ENCODE measurements around the gene TC2N. TPM values are rescaled to one million over a fixed set of nuclear protein-coding genes. Genes with fewer than 3 reads are reported as not detected.

Gene TC2N
- total and polyA plus RNA-seq, 2 experiments from 2014 or later = 0.05 to 0.77 TPM

DNA sequence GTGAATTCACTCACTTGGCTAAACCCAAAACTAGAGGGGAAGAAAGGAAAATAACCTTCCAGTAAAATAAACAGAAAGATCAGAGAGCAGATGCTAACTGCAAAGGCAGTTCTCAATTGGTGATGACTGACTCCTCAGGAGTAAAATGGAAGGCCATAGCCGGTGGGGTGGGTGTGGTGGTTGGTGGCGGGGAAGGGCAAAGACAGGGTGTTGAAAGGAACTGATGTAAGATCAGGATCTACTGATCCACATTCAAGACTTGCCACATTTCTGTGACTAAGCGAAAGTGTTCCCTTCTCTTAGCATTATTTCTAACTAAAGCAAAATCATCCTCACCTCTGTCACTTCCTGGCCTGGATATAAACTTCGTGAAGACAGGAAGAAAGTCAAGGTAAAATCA lies 26.3 kb upstream of the TC2N start:
- TF ChIP-seq CTCF (IDR thresholded peaks at IDR 0.05; ENCODE audit: low read depth, low read length) = no peak
- no peaks in the 10 kb centered on the region for H3K9me3 ChIP-seq (ENCODE audit: low read depth)
- DNase-seq (ENCODE audit: low read depth in 1 of 2, low spot score in 1 of 2) = no peak
- H3K36me3 ChIP-seq = no peaks in the 10 kb centered on the region
- no peaks in the 10 kb centered on the region for H3K27me3 ChIP-seq
- no peaks in the 10 kb centered on the region for H3K4me1 ChIP-seq (ENCODE audit: low read depth)
- no peak overlapping the region for H3K4me3 ChIP-seq
- no peak overlapping the region for H3K27ac ChIP-seq

DNA sequence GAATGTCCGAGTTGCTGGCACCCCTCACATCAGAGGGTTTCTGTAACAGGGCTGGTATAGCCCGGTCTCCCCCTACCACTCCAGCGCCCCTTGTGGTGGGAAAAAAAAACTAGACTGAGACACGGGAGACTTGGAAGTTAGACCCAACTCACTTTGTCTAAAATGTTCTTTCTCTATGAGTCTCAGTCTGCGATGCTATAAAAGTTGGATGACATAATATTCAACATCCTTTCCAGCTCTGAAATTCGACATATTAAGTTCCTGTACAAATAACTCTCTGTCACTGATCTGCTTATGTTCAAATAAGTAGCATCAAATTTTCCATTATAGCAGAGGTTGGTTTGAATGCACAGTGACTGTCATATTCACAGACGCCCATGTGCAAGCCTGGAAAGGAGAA lies 25.7 kb upstream of the TC2N start:
- no peaks in the 10 kb centered on the region for H3K4me1 ChIP-seq (ENCODE audit: low read depth)
- peak; percentile 61 for TF ChIP-seq CTCF (IDR thresholded peaks at IDR 0.05; ENCODE audit: low read depth, low read length)
- H3K36me3 ChIP-seq = no peaks in the 10 kb centered on the region
- no peak overlapping the region for H3K27ac ChIP-seq
- H3K27me3 ChIP-seq = no peaks in the 10 kb centered on the region
- H3K4me3 ChIP-seq = no peak overlapping the region
- H3K9me3 ChIP-seq (ENCODE audit: low read depth) = no peaks in the 10 kb centered on the region
- peak; percentile 21 to 56 for DNase-seq (ENCODE audit: low read depth in 1 of 2, low spot score in 1 of 2)

DNA sequence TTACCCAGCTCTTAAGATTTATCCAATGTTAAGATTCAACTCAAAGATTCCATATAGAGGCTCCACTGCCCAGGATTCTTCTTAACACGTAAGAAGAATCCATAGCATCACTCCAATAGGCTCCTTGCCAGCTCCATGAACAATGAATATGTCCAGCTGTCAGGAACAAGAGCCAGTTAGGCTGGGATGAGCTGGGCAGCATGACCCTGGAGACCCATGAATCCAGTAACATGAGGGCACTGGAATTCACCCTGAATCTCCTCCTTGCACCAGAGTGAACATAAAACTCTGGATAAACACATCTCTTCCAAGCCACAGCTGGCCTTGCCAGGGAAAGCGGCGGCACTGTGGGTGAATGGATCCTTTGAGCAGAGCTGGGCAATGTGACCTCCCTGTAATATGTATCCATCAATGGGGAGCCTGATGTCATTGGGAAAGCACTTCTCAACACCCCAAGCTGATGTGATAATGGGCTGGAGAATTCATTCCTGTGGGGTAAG lies 24.4 kb upstream of the TC2N start:
- H3K9me3 ChIP-seq (ENCODE audit: low read depth) = no peaks in the 10 kb centered on the region
- no peak overlapping the region for H3K4me3 ChIP-seq
- no peaks in the 10 kb centered on the region for H3K36me3 ChIP-seq
- no peak for TF ChIP-seq CTCF (IDR thresholded peaks at IDR 0.05; ENCODE audit: low read depth, low read length)
- no peak overlapping the region for H3K27ac ChIP-seq
- peak in 1 of 2 donors; percentile 54 for DNase-seq (ENCODE audit: low read depth in 1 of 2, low spot score in 1 of 2)
- no peaks in the 10 kb centered on the region for H3K27me3 ChIP-seq
- H3K4me1 ChIP-seq (ENCODE audit: low read depth) = no peaks in the 10 kb centered on the region

DNA sequence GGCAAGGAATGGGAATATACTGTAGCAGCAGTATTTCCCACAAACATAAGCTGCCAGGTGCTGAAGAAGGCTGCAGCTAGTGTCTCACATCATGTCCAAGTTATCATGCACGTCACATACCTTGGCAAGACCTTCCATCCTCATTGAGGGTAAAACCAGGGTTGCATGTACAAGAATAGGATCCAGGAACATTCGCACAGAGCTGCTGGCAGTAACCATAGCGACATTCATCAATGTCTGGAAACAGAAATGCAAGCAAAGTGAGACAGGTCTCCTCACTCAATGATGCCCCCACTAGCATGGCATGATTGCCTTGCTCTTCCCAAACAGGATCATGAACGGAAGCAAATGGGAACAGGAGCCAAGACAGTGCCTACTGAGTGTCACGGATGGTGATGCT lies 23.8 kb upstream of the TC2N start:
- Histone ChIP-seq H3K27me3 (no peaks in the 10 kb centered on the region), H3K36me3 (no peaks in the 10 kb centered on the region), H3K27ac (no peak overlapping the region), H3K9me3 (ENCODE audit: low read depth) (no peaks in the 10 kb centered on the region), H3K4me1 (ENCODE audit: low read depth) (no peaks in the 10 kb centered on the region), H3K4me3 (no peak overlapping the region)
- DNase-seq (ENCODE audit: low read depth in 1 of 2, low spot score in 1 of 2) = no peak
- TF ChIP-seq CTCF (IDR thresholded peaks at IDR 0.05; ENCODE audit: low read depth, low read length) = no peak

GRCh38 chr14:91890291-91890749 lies 23.0 kb upstream of the TC2N start:
- no peak for TF ChIP-seq CTCF (IDR thresholded peaks at IDR 0.05; ENCODE audit: low read depth, low read length)
- Histone ChIP-seq H3K36me3 (no peaks in the 10 kb centered on the region), H3K9me3 (ENCODE audit: low read depth) (no peaks in the 10 kb centered on the region), H3K4me3 (no peak overlapping the region), H3K4me1 (ENCODE audit: low read depth) (no peaks in the 10 kb centered on the region), H3K27me3 (no peaks in the 10 kb centered on the region), H3K27ac (no peak overlapping the region)
- DNase-seq (ENCODE audit: low read depth in 1 of 2, low spot score in 1 of 2) = peak in 1 of 2 donors; percentile 50
